ENCODE results near the gene ARMCX5. TPM values are rescaled to one million over a fixed set of nuclear protein-coding genes. Genes with fewer than 3 reads are reported as not detected.

Gene ARMCX5
- total RNA-seq, 1 experiment from 2014 or later: 11.5 TPM

DNA sequence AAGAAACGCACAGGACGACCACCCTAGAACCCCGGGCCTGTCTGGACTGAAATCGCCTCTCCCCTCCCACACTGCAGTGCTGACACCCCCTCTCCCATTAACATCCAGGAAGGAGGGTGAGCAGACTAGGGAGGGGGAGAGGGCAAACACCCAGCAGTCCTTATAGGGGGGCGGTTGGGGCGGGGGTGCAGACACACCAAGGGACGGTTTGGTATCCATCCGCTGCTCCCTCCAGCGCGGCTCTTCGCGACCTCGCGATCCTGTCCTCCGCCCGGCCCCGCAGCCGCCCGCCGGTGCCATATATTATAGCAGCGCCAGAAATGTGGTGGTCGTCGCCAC is 51.6 kb downstream of the ARMCX5 start:
- Mint-ChIP-seq H3K36me3 (ENCODE audit: insufficient read depth, unreplicated experiment) (no peaks in the 10 kb centered on the region), H3K4me3 (ENCODE audit: unreplicated experiment) (no peak overlapping the region), H3K9me3 (ENCODE audit: unreplicated experiment) (no peaks in the 10 kb centered on the region), H3K4me1 (ENCODE audit: low read depth, unreplicated experiment) (no peaks in the 10 kb centered on the region), H3K27me3 (ENCODE audit: insufficient read depth, unreplicated experiment) (no peaks in the 10 kb centered on the region), H3K27ac (ENCODE audit: unreplicated experiment) (no peak overlapping the region)
- CTCF ChIA-PET: no interaction called here
- intact Hi-C loops (cut with micrococcal nuclease; ENCODE audit: unreplicated experiment): no loop called here
- no peak for DNase-seq
- BruUV-seq (replicated peaks): no TSS peak
- no peaks in the 10 kb centered on the region for H3K36me3 ChIP-seq (ENCODE audit: control insufficient read depth, insufficient read depth, low read length)
- no peaks in the 10 kb centered on the region for H3K4me1 ChIP-seq
- POLR2A ChIA-PET: no interaction called here
- H3K4me3 ChIP-seq (ENCODE audit: low read depth, low read length): no peak overlapping the region
- no peaks in the 10 kb centered on the region for H3K27me3 ChIP-seq (replicated peaks; ENCODE audit: control insufficient read depth, insufficient read depth, low read length)
- H3K9me3 ChIP-seq: no peaks in the 10 kb centered on the region
- TF ChIP-seq, protein P1, sequence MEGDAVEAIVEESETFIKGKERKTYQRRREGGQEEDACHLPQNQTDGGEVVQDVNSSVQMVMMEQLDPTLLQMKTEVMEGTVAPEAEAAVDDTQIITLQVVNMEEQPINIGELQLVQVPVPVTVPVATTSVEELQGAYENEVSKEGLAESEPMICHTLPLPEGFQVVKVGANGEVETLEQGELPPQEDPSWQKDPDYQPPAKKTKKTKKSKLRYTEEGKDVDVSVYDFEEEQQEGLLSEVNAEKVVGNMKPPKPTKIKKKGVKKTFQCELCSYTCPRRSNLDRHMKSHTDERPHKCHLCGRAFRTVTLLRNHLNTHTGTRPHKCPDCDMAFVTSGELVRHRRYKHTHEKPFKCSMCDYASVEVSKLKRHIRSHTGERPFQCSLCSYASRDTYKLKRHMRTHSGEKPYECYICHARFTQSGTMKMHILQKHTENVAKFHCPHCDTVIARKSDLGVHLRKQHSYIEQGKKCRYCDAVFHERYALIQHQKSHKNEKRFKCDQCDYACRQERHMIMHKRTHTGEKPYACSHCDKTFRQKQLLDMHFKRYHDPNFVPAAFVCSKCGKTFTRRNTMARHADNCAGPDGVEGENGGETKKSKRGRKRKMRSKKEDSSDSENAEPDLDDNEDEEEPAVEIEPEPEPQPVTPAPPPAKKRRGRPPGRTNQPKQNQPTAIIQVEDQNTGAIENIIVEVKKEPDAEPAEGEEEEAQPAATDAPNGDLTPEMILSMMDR (IDR thresholded peaks at IDR 0.05; ENCODE audit: insufficient read depth in 1 of 2, low read depth in 1 of 2, low read length in 1 of 2, severe bottlenecking in 1 of 2, unreplicated experiment in 1 of 2): no peak

DNA sequence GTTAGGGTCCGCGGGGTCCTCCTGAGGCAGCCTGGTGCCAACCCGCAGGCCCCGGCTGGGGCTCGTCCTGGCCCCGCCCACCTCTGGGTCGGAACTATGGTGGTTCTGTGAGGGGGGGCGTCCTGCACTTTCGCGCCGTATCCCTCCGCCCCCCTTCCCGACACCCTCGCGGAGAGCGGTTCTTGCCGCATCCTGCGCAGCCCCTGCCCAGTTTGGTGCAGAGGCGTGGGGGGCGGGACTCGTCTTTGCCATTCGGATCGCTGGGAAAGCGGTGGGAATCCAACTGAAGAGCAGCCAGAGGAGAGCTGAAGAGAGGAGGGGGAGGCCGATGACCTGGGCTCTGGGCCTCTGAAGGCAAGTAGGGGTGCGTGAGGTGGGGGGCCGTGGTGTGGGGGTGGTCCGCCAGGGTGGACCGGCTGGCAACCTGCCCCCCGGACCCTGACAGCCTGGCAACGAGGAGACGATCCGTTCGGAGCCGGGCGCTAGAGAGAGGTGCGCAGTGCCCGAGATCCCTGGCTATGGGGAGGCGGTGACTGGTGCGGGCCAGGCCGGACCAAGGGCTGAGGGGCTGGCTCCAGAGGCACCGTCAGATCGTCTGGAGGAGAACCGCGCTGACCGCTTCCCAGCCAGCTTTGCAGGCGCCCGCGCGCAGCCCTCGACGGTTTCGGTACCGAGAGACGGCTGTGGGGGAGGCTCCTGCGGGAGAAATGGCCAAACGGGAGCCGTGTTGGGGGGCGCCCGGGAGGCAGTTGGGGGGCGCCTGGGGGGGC is 52.1 kb downstream of the ARMCX5 start, which contains the start of gene GPRASP1:
Gene GPRASP1 (plus strand): TSS at position 242 of the 770 bp plus-strand sequence. CDS start 2,431 bp downstream, outside the sequence.
- intact Hi-C loops (cut with micrococcal nuclease; ENCODE audit: unreplicated experiment): no loop called here
- TF ChIP-seq, protein P1 (IDR thresholded peaks at IDR 0.05; ENCODE audit: insufficient read depth in 1 of 2, low read depth in 1 of 2, low read length in 1 of 2, severe bottlenecking in 1 of 2, unreplicated experiment in 1 of 2): no peak
- Histone ChIP-seq H3K9me3 (no peaks in the 10 kb centered on the region), H3K4me3 (ENCODE audit: low read depth, low read length) (no peak within 1 kb of the TSS), H3K36me3 (ENCODE audit: control insufficient read depth, insufficient read depth, low read length) (no peaks in the 10 kb centered on the region), H3K27me3 (replicated peaks; ENCODE audit: control insufficient read depth, insufficient read depth, low read length) (no peaks in the 10 kb centered on the region), H3K4me1 (no peaks in the 10 kb centered on the region)
- ChIA-PET POLR2A (no interaction called here), CTCF (no interaction called here)
- Mint-ChIP-seq H3K36me3 (ENCODE audit: insufficient read depth, unreplicated experiment) (no peaks in the 10 kb centered on the region), H3K27me3 (ENCODE audit: insufficient read depth, unreplicated experiment) (no peaks in the 10 kb centered on the region), H3K27ac (ENCODE audit: unreplicated experiment) (no peak within 1 kb of the TSS), H3K9me3 (ENCODE audit: unreplicated experiment) (no peaks in the 10 kb centered on the region), H3K4me3 (ENCODE audit: unreplicated experiment) (no peak within 1 kb of the TSS), H3K4me1 (ENCODE audit: low read depth, unreplicated experiment) (no peaks in the 10 kb centered on the region)
- BruUV-seq (replicated peaks): no TSS peak
- no peak for DNase-seq

DNA sequence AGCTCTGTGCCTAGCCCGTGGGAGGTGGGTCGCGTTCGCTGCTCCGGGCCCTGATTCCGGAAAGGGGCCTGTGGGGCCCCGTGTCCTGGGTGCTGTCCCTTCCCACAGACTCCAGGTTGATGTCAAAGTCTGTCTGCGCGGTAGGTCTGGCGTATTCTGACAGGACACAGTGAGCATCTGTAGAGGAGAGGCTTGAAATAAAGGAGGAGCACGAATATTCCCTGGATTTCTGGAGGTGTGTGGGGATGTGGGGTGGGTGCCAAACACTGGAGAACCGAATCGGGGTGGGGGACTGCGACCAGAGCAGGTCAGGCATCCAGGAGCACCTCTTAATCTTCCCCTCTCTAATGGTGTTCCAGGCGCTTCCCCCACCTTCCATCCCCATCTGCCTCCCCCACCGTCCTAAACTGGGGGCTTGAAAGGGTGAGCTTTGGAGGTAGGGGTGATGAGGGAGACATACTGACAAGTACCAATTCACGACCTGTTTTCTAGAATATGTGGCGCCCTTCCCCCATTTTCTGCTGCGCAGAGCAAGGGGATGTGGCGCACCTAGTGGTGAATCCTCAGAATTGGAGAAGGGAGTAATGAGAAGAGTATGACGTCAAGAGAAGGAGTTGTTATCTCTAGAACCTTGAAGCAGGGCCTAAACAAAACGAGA is 52.8 kb downstream of the ARMCX5 start:
- no peak overlapping the region for H3K4me3 Mint-ChIP-seq (ENCODE audit: unreplicated experiment)
- Histone ChIP-seq H3K9me3 (no peaks in the 10 kb centered on the region), H3K36me3 (ENCODE audit: control insufficient read depth, insufficient read depth, low read length) (no peaks in the 10 kb centered on the region), H3K4me3 (ENCODE audit: low read depth, low read length) (no peak overlapping the region), H3K4me1 (no peaks in the 10 kb centered on the region), H3K27me3 (replicated peaks; ENCODE audit: control insufficient read depth, insufficient read depth, low read length) (no peaks in the 10 kb centered on the region)
- H3K27ac Mint-ChIP-seq (ENCODE audit: unreplicated experiment): no peak overlapping the region
- POLR2A ChIA-PET: no interaction called here
- CTCF ChIA-PET: no interaction called here
- no peak for DNase-seq
- intact Hi-C loops (cut with micrococcal nuclease; ENCODE audit: unreplicated experiment): no loop called here
- no peaks in the 10 kb centered on the region for H3K36me3 Mint-ChIP-seq (ENCODE audit: insufficient read depth, unreplicated experiment)
- H3K4me1 Mint-ChIP-seq (ENCODE audit: low read depth, unreplicated experiment): no peaks in the 10 kb centered on the region
- H3K9me3 Mint-ChIP-seq (ENCODE audit: unreplicated experiment): no peaks in the 10 kb centered on the region
- BruUV-seq (replicated peaks): no TSS peak
- no peaks in the 10 kb centered on the region for H3K27me3 Mint-ChIP-seq (ENCODE audit: insufficient read depth, unreplicated experiment)
- TF ChIP-seq, protein P1 (IDR thresholded peaks at IDR 0.05; ENCODE audit: insufficient read depth in 1 of 2, low read depth in 1 of 2, low read length in 1 of 2, severe bottlenecking in 1 of 2, unreplicated experiment in 1 of 2): no peak

Other genes with a start within 250 kb of the ARMCX5 start
- not detected in 2 replicates for gene NXF2B, start 159.5 kb upstream of the ARMCX5 start, total RNA-seq (2022)
- not detected in 2 replicates for gene TCP11X2, start 127.7 kb upstream of the ARMCX5 start, total RNA-seq (2022)
- not detected in 2 replicates for gene TMSB15A, start 82.8 kb upstream of the ARMCX5 start, total RNA-seq (2022)
- gene GPRASP1, start 52.0 kb downstream of the ARMCX5 start, total RNA-seq (2022): 1.2 and 2.4 TPM in 2 replicates
- 1.9 and 2.7 TPM in 2 replicates for gene GPRASP2, start 112.9 kb downstream of the ARMCX5 start, total RNA-seq (2022)
- gene GPRASP3, start 121.2 kb downstream of the ARMCX5 start, total RNA-seq (2022): 2.6 and 2.8 TPM in 2 replicates

Data from Caco-2 (cell line).